ENCODE results near the gene DGCR2. TPM values are rescaled to one million over a fixed set of nuclear protein-coding genes. Genes with fewer than 3 reads are reported as not detected.

DGCR2 gene
- total and polyA plus RNA-seq, 10 of the 15 experiments (the other 5 are each of a cell fraction or from before 2014, with no cell fraction given), result 0.19 to 28.4 (median 16.0) TPM

GRCh38 chr22:19126309-19127273 lies 4.4 kb upstream of the DGCR2 start:
- H3K79me2 ChIP-seq (ENCODE audit: control insufficient read depth, insufficient read depth, low read length), result peaks cover 6% of the 10 kb centered on the region
- H3K4me3 ChIP-seq, result no peak overlapping the region
- no peaks in the 10 kb centered on the region for H4K20me1 ChIP-seq (ENCODE audit: control insufficient read depth, insufficient read depth)
- H3K36me3 ChIP-seq (ENCODE audit: control insufficient read depth in 2 of 2, insufficient read depth in 2 of 2, low read length in 1 of 2), result no peaks in the 10 kb centered on the region
- H3K4me2 ChIP-seq (ENCODE audit: control insufficient read depth, insufficient read depth), result no peak overlapping the region
- no peaks in the 10 kb centered on the region for H3K9me3 ChIP-seq (replicated peaks; ENCODE audit: control insufficient read depth, insufficient read depth, low read length)
- H3K4me1 ChIP-seq (ENCODE audit: control insufficient read depth, insufficient read depth, low read length), result no peaks in the 10 kb centered on the region
- FAIRE-seq, result no peak
- ChIA-PET RAD21 (ENCODE audit: unreplicated experiment) (no interaction called here), SMC1A (ENCODE audit: uncharacterized antibody, unreplicated experiment) (no interaction called here), POLR2A (no interaction called here), CTCF (no interaction called here)
- WGBS (ENCODE audit: insufficient coverage, insufficient replicate concordance, low lambda C conversion rate, missing lambda C conversion rate), result 57% methylated on average over 18 of the region's 19 CpGs
- in situ Hi-C loops (cut with MboI) (no loop called here), intact Hi-C loops (cut with micrococcal nuclease; ENCODE audit: unreplicated experiment) (no loop called here)
- no TSS peak for BruUV-seq (replicated peaks)
- no peak for DNase-seq (ENCODE audit: low read depth, low spot score)
- H3K9ac ChIP-seq (ENCODE audit: control insufficient read depth, insufficient read depth, low read length), result no peak overlapping the region
- no peaks in the 10 kb centered on the region; a peak in 1 of 4 replicates for H3K27me3 ChIP-seq (replicated peaks in 1 of 2; ENCODE audit: control insufficient read depth in 2 of 2, insufficient read depth in 2 of 2, low read length in 1 of 2)
- H3K27ac ChIP-seq (ENCODE audit: control insufficient read depth, insufficient read depth), result no peak overlapping the region
- H2AFZ ChIP-seq (ENCODE audit: control insufficient read depth, low read depth, low read length), result no peak overlapping the region
- no peak for ATAC-seq
- TF ChIP-seq REST (IDR thresholded peaks at IDR 0.05; ENCODE audit: low read depth, low read length), result no peak
- no peak for TF ChIP-seq BHLHE40 (IDR thresholded peaks at IDR 0.05; ENCODE audit: borderline replicate concordance in 1 of 2, low read depth in 2 of 2, low read length in 1 of 2)
- no peak for TF ChIP-seq CBX5 (IDR thresholded peaks at IDR 0.05; ENCODE audit: low read depth)
- no peak for TF ChIP-seq POLR2AphosphoS5 (IDR thresholded peaks at IDR 0.05; ENCODE audit: low read length)
- TF ChIP-seq SPI1 (IDR thresholded peaks at IDR 0.05; ENCODE audit: borderline replicate concordance, insufficient read depth, low read depth, low read length), result no peak
- TF ChIP-seq MTA2 (IDR thresholded peaks at IDR 0.05; ENCODE audit: low read depth), result no peak
- TF ChIP-seq MEF2B (IDR thresholded peaks at IDR 0.05; ENCODE audit: partially characterized antibody, poor library complexity, severe bottlenecking), result no peak
- no peak for TF ChIP-seq PKNOX1 (IDR thresholded peaks at IDR 0.05)
- TF ChIP-seq CBX3 (IDR thresholded peaks at IDR 0.05; ENCODE audit: borderline replicate concordance, low read depth), result no peak
- TF ChIP-seq TARDBP (IDR thresholded peaks at IDR 0.05; ENCODE audit: borderline replicate concordance), result no peak
- no peak for TF ChIP-seq KLF5 (IDR thresholded peaks at IDR 0.05; ENCODE audit: partially characterized antibody)
- no peak for TF ChIP-seq PRDM15 (CRISPR knock-in tag; IDR thresholded peaks at IDR 0.05)
- no peak for TF ChIP-seq NFYB (IDR thresholded peaks at IDR 0.05; ENCODE audit: insufficient read depth, low read depth, low read length)
- TF ChIP-seq ZNF384 (IDR thresholded peaks at IDR 0.05; ENCODE audit: borderline replicate concordance, low read depth, low read length), result no peak
